OCI-LY3 (cell line): ENCODE results near the gene IFFO2.

Experiments used
- H2AFZ ChIP-seq: fragments of 200-600, 300-600 bp; shearing (Covaris generic); 2 replicates; pipeline ENCODE4 v1.6.0; 2014; ENCODE audit warnings: antibody characterized with exemption, low read depth, low read length
- H3K27ac ChIP-seq: fragments of 200-600, 300-600 bp; sonication (generic); 2 replicates; pipeline ENCODE4 v1.5.1; 2014; ENCODE audit warnings: mild to moderate bottlenecking, low read length, moderate library complexity, mixed read lengths
- H3K27me3 ChIP-seq: fragments of 200-600, 300-600 bp; sonication (generic); 2 replicates; pipeline ENCODE4 v1.6.1; 2014; ENCODE audit warnings: low read depth, low read length, mixed read lengths
- H3K36me3 ChIP-seq: fragments of 200-600, 300-600 bp; sonication (generic); replicated peaks from 2 replicates; pipeline ENCODE3; 2014; ENCODE audit warnings: low read depth, low read length, mixed read lengths
- H3K4me1 ChIP-seq: fragments of 300-600, 200-600 bp; sonication (generic); 2 replicates; pipeline ENCODE4 v1.6.1; 2014; ENCODE audit warnings: low read length, mixed read lengths
- H3K4me2 ChIP-seq: fragments of 200-600, 300-600 bp; sonication (generic); 2 replicates; pipeline ENCODE4 v1.6.1; 2014; ENCODE audit warnings: low read length, mixed read lengths
- H3K4me3 ChIP-seq: fragments of 300-600, 200-600 bp; sonication (generic); 2 replicates; pipeline ENCODE4 v1.5.1; 2014; ENCODE audit warnings: antibody characterized with exemption, mild to moderate bottlenecking, low read length, moderate library complexity
- H3K79me2 ChIP-seq: fragments of 300-600, 200-600 bp; shearing (Covaris generic); 2 replicates; pipeline ENCODE4 v1.6.1; 2014; ENCODE audit warnings: mild to moderate bottlenecking, low read length, mixed read lengths
- H3K9ac ChIP-seq: fragments of 300-600, 200-600 bp; shearing (Covaris generic); 2 replicates; pipeline ENCODE4 v1.6.0; 2014; ENCODE audit warnings: mild to moderate bottlenecking, low read length, moderate library complexity
- H3K9me3 ChIP-seq: fragments of 200-600, 300-600 bp; shearing (Covaris generic); 2 replicates; pipeline ENCODE4 v1.6.1; 2014; ENCODE audit warnings: low read length, mixed read lengths; ENCODE audit not compliant: insufficient read depth
- H4K20me1 ChIP-seq: fragments of 200-600, 300-600 bp; sonication (generic); 2 replicates; pipeline ENCODE4 v1.6.1; 2016; ENCODE audit warnings: low read length, mixed read lengths; ENCODE audit not compliant: insufficient read depth
- EZH2phosphoT487 ChIP-seq: fragments of 200-600 bp; shearing (Covaris generic); IDR thresholded peaks from 2 replicates; pipeline ENCODE4 v1.6.1; 2018; ENCODE audit warnings: antibody characterized with exemption, mixed run types, low read depth
- TF ChIP-seq, protein P1 (sequence below): fragments of 200-600, 300-600 bp; sonication (generic); IDR thresholded peaks from 2 replicates; pipeline ENCODE4 v1.5.1; 2014; ENCODE audit warnings: antibody characterized with exemption, low read length, low read depth

The IFFO2 gene

DNA sequence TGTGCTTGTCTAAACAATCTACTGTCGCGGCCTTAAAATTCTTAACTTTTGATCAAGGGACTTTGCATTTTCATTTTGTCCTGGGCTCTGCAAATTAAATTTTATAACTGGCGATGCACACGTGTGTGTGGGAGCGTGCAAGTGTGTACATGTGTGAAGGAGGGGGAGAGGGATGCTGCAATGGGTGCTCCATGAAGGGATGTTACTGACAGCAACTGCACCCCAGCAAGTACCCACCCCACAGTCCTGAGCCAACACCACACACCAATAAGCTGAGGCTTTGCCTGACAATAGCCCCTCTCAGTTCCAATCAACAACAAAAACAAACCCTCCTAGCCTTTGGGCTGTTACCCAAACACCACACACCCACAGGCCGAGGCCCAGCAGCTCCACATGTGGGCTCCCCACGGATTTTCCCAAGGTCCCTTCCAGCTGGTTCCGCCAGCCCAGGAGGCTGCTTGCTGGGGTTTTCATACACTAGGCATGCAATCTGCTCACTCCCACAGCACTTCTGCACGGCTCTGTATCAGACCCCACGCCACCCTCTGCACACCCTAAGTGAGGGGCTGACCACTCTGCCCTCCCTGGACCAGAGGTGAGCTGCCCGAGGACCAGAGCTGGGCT, 32.8 kb upstream of the IFFO2 start:
- no peaks in the 10 kb centered on the region for H3K27me3 ChIP-seq
- no peak overlapping the region for H3K27ac ChIP-seq
- no peak for TF ChIP-seq EZH2phosphoT487
- TF ChIP-seq, protein P1, sequence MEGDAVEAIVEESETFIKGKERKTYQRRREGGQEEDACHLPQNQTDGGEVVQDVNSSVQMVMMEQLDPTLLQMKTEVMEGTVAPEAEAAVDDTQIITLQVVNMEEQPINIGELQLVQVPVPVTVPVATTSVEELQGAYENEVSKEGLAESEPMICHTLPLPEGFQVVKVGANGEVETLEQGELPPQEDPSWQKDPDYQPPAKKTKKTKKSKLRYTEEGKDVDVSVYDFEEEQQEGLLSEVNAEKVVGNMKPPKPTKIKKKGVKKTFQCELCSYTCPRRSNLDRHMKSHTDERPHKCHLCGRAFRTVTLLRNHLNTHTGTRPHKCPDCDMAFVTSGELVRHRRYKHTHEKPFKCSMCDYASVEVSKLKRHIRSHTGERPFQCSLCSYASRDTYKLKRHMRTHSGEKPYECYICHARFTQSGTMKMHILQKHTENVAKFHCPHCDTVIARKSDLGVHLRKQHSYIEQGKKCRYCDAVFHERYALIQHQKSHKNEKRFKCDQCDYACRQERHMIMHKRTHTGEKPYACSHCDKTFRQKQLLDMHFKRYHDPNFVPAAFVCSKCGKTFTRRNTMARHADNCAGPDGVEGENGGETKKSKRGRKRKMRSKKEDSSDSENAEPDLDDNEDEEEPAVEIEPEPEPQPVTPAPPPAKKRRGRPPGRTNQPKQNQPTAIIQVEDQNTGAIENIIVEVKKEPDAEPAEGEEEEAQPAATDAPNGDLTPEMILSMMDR, result no peak
- H3K9ac ChIP-seq, result no peak overlapping the region
- H3K4me2 ChIP-seq, result no peak overlapping the region
- no peaks in the 10 kb centered on the region for H3K36me3 ChIP-seq
- no peaks in the 10 kb centered on the region for H3K79me2 ChIP-seq
- H3K4me1 ChIP-seq, result no peaks in the 10 kb centered on the region
- no peaks in the 10 kb centered on the region for H3K9me3 ChIP-seq
- no peaks in the 10 kb centered on the region for H4K20me1 ChIP-seq
- no peak overlapping the region for H2AFZ ChIP-seq
- H3K4me3 ChIP-seq, result no peak overlapping the region

DNA sequence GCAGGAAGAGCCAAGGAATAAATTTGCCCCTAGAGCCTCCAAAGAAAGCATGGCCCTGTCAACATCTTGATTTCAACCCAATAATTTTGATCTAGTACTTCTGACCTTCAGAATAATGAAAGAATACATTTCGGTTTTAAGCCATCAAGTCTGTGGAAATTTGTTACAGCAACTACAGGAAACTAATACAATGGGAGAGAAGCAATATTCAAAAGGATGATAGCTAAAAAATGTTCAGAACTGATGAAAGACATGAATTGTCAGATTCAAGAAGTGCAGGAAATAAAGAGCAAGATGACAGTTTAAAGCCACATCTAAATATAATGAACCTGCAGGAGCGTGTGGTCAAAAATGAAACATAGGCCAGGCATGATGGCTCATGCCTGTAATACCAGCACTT, 24.8 kb upstream of the IFFO2 start:
- Histone ChIP-seq H3K4me2 (no peak overlapping the region), H3K4me3 (no peak overlapping the region), H3K9me3 (no peaks in the 10 kb centered on the region), H3K4me1 (no peaks in the 10 kb centered on the region), H3K79me2 (no peaks in the 10 kb centered on the region), H3K27me3 (no peaks in the 10 kb centered on the region), H3K27ac (no peak overlapping the region), H3K36me3 (no peaks in the 10 kb centered on the region), H2AFZ (no peak overlapping the region), H4K20me1 (no peaks in the 10 kb centered on the region), H3K9ac (no peak overlapping the region)
- TF ChIP-seq EZH2phosphoT487, result no peak
- TF ChIP-seq, protein P1, result no peak

DNA sequence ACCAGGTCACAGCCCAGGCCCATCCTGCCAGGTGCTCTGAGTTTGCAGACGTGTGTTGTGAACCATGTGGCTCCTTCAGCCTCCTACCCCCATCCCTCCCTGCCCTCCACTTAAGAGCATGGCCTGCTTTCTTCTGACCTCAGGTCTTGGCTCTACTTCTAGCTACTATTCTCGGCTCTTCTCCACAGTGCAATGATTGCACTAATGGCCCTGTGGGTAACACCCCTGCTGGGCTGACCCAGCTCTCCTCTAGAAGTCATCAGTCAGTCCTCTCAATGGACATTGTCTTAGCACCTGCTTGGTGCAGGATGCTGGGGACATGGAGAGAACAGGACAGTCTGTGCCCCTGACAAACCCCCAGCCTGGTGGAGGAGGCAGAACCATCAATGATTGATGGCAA, 22.2 kb upstream of the IFFO2 start:
- Histone ChIP-seq H2AFZ (no peak overlapping the region), H3K4me3 (no peak overlapping the region), H3K79me2 (no peaks in the 10 kb centered on the region), H3K9me3 (no peaks in the 10 kb centered on the region), H3K9ac (no peak overlapping the region), H3K4me1 (no peaks in the 10 kb centered on the region), H3K27ac (no peak overlapping the region), H4K20me1 (no peaks in the 10 kb centered on the region), H3K36me3 (no peaks in the 10 kb centered on the region), H3K4me2 (no peak overlapping the region), H3K27me3 (no peaks in the 10 kb centered on the region; the same call in 1 of the 2 replicates)
- no peak for TF ChIP-seq EZH2phosphoT487
- TF ChIP-seq, protein P1, result no peak

DNA sequence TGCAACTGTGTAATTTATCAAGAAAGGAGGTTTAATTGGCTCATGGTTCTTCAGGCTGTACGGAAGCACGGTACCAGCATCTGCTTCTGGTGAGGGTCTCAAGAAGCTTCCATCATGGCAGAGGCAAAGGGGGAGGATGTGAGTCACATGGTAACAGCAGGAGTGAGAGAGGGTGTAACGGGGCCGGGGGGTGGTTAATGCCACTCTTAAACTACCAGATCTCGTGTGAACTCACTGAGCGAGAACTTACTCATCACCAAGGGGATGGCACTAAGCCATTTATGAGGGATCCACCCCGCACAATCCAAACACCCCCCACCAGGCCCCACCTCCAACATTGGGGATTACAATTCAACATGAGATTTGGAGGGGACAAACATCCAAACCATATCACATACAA, 21.0 kb upstream of the IFFO2 start:
- no peak for TF ChIP-seq EZH2phosphoT487
- TF ChIP-seq, protein P1, result no peak
- no peak overlapping the region for H3K9ac ChIP-seq
- peaks cover 7% of the 10 kb centered on the region for H3K27me3 ChIP-seq
- no peaks in the 10 kb centered on the region for H3K79me2 ChIP-seq
- H2AFZ ChIP-seq, result no peak overlapping the region
- H3K27ac ChIP-seq, result no peak overlapping the region
- H3K4me3 ChIP-seq, result no peak overlapping the region
- no peaks in the 10 kb centered on the region for H4K20me1 ChIP-seq
- H3K4me1 ChIP-seq, result no peaks in the 10 kb centered on the region
- H3K36me3 ChIP-seq, result no peaks in the 10 kb centered on the region
- no peaks in the 10 kb centered on the region for H3K9me3 ChIP-seq
- H3K4me2 ChIP-seq, result no peak overlapping the region
